NCI-H1436 treated with DMSO at 0.1 percent for 48 hours (cell line): Measurements from ENCODE around the gene KRT20.
"Not testable (repeated sequence)": the region's sequence is repeated elsewhere in the genome, so short reads cannot be mapped to it uniquely, and the experiment has no call there.

Experiments used
- DNase-seq: peaks from one replicate; lab custom pipeline; 2025; lab: John Stamatoyannopoulos, UW

KRT20 gene

DNA sequence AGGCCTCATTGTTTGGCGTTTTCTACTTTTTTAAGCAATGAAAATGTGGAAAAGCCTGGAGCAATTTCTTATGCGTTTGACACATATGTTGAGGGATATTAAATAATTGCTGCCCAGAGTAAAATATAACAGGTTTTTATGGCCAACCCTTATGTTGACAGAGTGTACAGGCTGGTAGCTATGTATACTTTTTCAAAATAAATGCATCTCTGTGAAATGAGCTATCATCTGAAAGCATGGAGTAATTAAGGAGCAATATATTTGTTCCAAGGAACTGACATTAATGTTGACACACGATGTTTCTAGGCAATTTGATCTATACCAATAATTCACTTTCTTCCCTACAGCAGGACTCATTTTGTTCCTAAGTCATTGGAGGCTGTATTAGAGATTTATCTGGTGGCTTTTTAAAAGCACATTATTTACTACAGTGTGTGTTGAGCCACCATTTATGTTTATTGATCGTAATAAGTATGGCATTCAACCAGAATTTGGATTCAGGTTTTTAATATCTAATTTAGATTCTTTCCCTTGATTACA lies 11.9 kb upstream of the KRT20 start:
- DNase-seq: no peak

DNA sequence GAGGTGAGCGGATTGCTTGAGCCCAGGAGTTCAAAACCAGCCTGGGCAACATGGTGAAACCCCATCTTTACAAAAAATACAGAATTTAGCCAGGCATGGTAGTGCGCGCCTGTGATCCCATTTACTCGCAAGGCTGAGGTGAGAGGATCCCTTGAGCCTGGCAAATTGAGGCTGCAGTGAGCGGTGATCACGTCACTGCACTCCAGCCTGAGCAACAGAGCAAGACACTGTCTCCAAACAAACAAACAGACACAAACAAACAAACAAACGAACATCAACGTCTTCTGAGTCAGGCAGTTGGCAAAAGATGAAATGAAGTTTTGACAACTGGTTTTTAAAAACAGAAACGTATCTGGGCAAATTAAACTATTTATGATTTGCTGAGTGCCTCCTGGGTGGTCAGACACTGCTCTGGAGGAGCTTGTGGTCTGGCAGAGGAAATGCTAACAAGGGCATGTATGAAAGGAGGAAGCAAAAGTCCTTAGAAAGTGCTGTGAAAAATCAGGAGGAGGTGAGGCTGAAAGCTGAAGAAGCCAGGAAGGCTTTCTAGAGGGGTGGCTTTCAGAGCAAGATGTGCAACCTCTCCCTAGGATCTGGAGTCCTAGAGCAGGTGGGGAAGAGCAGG lies 10.2 kb upstream of the KRT20 start:
- DNase-seq: no peak

DNA sequence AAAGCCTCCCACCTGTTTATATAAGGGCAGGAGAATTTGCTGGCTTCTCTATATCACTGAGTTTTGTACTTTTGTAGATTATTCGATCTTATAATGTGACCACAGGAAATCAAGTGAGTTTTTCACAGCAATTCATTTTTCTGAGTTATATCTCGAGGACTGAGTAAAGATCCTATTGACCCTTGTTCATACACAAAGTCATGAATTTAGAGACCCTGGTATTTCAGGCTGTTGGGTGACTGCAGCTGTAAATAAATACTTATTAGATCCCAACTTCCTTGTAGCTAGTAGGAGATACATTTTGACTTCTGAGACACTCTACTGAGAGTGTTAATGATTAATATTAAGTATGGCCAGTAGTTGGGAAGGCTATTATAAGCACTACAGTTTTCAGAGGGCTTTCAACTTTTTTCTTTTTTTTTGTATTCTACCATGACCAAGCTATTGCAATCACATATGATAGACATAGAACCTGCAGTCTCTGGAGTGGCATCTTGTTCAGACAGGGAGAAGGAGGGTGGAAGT lies 3.2 kb upstream of the KRT20 start:
- DNase-seq: no peak

DNA sequence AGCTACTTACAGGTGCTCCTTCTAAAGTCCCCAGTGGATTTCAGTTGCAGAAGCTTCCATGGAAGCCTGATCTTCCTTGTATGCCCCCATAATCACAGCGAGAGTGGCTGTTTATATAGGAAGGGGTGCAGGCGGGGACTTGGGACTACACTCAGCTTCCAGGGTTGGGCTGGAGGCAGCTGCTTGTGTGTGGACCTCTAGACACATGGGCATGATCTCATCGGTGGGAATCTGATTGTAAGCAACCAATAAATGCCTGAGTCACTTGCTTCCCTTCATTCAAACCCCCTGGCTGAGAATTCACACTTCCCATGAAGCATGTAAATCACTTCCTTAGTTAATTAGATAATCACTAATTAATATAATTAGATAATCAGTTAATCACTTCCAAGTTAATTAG lies 1.0 kb upstream of the KRT20 start:
- no peak for DNase-seq

DNA sequence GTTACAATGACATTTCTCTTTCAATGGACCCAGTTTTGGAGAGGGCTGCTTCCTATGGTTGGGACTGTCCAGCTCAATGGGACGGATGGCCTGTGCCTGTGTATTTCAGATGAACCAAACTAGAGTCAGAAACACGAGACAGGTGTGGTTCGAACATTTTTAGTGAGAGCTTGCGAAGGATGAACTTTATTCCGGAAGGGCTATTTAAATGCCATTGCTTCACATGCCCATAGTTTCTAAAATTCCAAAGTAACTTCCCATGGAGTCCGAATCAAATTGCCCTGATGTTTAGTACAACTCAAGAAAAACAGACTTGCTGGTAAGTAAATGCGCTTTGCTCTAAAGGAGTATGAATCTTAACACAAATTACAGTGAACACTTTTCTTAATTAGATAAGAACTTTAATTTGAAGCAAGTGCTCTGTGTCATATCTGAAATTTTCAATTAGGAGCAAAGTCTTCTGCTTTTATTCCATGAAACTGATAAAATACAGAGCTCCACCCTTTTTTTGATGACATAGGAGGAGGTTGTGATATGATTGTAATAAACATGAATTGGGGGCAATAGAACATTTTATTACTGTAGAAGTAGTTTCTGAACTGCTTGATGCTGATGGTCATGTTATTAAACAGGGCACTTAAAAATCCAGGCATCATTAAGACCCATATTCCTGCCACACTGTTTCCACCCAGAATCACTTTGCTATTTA lies 1.3 kb downstream of the KRT20 start:
- DNase-seq: no peak

DNA sequence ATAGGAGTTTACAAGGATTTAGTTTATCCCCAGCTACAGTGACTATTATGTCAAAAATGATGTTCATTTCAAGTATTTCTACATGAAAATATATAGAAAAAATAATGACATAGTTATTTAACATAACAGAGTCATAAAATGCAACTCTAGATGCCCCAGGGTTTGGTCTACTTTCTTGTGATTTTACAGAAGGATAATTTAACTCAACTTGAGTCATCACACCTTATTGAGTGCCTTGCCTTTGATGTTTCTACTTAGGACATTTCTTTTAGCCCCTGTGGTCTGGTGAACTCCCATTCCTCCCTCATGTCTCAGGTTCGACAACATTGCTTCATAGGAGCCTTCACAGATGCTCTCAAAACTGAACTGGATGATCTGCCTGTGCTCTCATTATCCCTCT lies 2.0 kb downstream of the KRT20 start:
- DNase-seq: no peak

DNA sequence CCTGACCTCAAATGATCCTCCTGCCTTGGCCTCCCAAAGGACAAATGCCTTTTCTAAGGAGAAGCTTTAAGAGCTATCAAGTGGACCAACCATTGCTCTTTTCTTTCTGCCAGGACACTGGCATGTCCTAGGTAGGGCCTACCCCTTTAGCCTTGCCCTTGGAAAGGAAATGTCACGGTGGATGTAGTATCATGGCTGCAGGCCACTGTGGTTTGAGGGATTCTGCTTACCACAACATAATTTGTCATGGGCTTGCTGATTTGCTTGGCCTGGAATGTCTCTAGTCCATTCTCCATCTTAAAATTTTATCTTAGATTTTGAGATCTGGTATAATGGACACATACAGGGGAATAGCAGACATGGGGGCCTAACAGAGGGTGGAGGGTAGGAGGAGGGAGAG lies 6.0 kb downstream of the KRT20 start:
- no peak for DNase-seq

DNA sequence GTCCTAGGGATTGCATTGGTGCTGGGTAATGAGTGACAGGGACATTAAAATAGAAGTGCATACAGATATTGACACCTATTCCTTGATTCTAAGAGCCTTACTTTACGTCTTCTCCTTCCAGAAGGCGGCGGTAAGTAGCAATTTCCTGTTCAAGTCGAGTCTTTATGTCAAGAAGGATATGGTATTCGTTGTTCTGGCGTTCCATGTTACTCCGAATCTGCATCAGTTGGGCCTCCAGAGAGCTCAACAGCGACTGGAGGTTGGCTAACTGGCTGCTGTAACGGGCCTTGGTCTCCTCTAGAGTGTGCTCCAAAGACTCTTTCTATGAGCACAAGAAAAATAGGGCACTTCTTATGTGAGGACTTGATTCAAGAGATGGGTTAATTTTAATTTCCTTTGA lies 7.0 kb downstream of the KRT20 start:
- no peak for DNase-seq

DNA sequence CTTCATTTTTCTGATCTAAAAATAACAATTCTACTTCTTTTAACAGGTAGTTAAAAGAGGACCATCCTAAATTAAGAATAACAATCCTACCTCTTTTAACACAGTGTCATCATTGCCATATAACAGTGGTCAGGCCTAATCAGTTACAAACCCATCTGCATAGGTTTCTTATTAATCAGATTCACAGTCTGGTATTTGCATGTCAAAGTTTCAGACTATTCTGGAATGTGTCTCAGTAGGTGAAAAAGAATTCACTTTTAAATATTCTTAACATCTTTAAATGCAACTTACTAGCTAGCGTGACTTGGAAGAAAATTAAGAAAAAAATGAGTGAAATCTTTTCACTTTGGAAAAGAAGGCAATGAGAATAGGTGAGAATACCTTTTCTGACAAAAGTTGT lies 11.2 kb downstream of the KRT20 start:
- DNase-seq: no peak

DNA sequence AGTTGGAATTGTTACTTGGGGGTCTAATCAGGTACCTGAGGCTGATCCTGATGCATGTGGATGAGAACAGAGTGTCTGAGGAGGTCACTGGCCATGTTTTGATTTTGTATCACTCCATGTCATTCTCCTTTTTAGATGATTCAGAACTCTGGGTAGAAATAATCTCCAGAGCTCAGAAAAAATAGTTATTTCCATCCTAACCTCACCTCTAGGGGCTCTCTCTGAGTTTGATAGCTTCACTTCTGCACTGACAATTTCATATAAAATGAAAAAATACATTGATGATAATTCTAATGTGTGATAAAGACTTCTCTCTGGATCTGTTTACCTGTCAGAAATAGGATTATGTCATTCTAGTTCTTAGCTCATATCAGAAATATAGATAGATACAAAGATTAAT lies 11.8 kb downstream of the KRT20 start:
- no peak for DNase-seq

DNA sequence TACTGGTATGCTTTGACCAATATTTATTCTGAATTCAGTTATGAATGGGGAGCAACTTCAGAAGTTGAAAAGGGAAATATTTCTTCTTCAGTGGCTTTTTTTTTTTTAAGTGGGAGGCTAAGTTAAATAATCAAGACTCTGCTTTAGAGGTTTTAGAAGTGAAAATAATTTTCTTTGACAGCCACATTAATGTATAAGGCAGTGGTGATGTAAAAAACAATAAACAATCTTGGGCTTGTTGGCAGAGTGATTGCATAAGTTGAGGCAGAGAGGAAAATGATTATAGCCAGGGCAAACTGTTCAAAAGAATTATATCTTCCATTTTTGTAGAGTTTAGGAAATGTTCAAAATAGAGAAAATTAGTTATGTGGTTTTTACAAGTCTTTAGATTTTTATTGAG lies 12.6 kb downstream of the KRT20 start:
- no peak for DNase-seq

DNA sequence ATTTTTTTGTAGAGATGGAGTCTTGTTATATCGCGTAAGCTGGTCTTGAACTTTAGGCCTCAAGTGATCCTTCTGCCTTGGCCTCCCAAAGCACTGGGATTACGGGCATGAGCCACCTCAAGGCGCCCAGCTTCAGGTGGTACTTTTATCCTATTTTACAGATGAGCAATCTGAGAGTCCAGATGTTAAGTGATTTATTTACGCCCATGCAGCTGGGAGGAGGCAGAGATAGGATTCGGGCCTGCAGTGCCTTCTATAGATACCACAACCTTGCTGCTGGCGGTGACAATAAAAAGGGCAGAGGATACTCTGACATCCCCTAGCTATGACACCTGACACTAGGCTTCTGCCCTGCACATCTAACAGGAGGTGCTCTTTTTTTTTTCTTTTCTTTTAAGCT lies 13.7 kb downstream of the KRT20 start:
- DNase-seq: no peak

DNA sequence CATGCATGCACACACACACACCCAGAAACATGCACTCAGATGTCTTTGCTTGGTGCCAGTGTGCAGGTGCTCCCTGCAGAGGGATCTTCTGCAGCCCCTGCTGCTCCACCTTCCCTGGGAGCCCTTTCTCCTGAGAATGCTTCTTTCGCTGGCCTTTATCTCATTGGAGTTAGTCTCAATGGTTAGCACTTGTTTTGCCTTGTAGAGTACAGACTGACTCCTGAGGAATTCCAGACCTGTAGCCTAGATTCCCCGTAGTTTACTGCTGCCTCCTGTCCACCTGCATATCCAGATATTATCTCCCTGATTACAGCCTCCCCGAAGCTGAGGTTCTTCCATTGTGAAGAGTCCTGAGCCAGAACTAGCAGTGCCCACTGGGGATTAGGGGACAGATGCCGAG lies 14.9 kb downstream of the KRT20 start:
- no peak for DNase-seq

DNA sequence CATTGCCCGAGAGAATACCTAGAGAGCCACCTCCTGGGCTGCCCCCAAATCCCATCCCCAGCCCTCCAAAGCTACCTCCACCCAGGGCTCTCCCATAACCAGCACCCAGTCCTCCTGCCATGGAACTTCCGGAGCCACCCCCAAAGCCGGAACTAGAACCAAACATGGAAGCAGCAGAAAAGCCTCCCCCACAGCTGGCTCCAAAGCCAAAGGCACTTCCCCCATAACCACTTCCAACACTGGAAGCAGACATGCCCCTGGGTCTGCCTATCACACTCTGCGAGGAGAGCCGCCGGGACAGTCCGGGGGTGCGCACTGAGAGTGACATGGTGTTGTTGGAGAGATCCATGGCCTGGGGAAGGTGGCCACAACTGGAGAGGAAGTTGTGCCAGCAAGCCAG lies 18.2 kb downstream of the KRT20 start, which contains the start of gene KRT12:
TSS of gene KRT12 (minus strand) at position 386 of the 400 bp plus-strand sequence. CDS start at position 349, 37 bp downstream.
- DNase-seq: no peak

DNA sequence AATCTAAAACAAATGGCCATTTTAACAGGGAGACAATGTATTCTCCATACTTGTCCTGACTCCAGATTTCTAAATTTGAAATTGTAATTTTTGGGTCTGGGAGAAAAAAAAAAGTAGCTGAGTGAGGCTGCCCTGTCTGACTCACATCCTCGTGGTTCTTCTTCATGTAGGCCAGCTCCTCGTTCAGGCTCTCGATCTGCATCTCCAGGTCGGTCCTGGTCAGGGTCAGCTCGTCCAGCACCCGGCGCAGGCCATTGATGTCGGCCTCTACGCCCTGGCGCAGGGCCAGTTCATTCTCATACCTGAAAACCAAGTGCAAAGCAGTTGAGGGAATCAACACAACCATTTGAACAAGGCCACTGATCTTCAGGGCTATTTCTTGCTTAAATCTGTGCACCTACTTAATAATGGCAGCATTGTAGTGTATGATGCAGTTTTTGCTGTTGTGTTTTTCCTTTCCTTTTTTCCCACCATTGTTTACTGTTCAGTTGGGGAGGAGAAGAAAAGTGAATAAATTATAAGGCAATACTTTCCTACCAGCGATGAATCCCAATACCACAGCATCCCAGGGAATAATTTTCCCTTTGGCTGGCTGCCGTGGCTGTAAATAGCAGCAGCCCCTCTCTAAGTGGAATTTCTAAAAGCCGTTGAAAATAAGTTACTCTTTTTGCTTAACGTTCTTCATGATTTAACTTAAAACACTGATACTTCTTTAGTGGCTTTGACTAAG lies 20.2 kb downstream of the KRT20 start:
- DNase-seq: no peak

DNA sequence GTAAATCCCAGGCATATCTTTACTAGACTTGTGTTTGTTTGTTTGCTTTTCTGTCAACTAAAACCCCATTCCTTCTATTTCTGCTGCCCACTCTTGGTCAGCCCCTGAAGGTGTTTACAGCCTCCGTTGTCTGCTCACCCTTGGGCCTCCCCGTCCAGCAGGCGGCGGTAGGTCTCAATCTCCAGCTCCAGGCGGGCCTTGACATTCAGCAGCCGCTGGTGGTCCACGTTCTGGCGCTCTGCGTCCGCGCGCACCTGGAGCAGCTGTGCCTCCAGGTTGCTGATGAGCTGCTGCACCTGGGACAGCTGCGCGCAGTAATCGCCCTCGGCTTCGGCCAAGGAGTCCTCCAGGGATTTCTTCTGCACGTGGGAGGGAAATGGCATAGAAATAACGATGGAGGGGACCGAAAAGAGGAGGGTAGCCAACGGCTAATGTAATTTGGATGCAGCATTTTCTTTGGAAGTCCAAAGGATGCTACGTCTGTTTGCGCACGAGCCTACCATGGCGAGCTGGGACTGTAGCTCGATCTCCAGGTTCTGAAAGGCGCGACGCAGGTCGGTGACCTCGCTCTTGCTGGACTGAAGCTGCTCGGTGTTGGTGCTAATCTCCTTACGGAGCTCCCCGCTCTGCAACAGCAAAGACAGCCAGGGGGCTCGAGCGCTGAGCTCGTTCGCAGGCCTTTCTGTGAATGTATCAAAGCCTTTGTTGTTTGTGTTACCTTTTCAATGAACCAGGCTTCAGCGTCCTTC lies 21.9 kb downstream of the KRT20 start:
- no peak for DNase-seq

DNA sequence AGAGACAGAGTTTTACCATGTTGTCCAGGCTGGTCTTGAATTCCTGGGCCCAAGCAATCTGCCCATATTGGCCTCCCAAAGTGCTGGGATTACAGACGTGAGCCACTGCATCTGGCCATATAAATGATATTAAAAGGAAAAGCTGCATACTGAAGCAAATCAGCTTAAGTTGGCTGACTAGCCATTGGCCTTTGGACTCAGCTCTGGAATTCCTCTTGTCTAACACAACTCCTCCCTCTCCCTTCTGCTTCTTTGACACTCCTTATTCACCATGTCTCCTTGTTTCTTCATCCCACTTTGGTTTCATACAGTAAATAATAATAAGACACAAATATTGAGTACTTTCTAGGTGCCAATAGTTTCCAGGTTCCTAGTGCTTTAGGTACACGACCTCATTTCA lies 25.5 kb downstream of the KRT20 start:
- DNase-seq: no peak

DNA sequence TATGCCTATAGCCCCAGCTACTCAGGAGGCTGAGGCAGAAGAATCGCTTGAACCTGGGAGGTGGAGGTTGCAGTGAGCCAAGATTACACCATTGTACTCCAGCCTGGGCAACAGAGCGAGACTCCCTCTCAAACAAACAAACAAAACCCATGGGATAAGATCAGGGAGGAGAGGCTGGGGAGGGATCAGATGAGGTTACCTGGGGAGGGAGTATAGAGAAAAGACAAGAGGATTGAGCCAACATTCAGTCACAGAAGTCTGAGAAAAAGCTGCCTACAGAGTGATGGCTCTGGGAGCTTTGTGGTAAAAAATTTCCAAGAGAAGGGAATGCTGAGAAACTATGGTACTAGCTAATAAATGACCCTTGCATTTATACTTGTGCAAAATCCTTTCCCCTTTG lies 26.4 kb downstream of the KRT20 start:
- not testable (repeated sequence) for DNase-seq

DNA sequence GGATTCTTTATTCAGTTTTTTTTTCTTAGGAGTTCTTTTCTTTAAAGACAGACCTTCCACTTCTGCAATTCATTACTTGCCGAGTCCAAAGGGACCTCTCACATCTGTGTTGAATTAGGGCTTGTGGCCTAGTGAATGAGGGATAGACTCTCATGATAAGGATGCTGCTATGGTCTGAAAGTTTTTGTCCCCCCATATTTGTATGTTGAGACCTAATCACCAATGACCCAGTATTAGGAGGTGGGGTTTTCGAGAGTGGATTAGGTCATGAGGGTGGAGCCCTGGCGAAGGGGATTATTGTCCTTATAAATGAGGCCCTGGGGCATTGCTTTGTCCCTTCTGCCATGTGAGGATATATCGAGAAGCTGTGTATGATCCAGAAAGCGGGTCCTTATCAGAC lies 27.5 kb downstream of the KRT20 start:
- no peak for DNase-seq

DNA sequence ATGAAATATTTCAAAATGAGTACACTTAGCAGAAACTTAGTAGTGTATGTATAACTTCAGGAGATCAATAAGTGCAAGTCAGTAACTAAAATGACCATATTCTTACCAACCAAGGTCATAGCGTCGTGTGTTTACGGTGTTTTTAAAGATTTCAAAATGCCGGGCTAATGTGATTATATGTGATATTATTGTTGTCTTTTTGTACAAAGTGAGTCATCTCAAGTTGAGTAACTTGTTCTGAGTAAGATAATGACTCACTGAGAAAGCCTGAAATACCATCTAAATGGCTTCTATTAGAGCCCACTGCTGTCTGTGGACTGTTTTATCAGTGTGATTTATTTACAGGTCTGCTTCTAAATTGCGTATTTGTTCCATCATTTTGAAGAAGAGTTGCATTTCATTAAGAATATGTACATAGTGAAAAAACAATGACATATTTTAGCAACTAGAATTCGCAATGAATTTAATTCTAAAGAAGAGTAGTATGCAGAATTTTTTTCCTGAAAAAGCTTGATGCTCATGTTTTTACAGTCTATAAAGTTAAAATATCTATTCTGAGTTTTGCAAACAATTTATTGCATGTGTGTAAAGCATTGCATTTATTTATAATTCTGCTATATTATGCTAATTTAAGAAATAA lies 30.7 kb downstream of the KRT20 start:
- DNase-seq: no peak

DNA sequence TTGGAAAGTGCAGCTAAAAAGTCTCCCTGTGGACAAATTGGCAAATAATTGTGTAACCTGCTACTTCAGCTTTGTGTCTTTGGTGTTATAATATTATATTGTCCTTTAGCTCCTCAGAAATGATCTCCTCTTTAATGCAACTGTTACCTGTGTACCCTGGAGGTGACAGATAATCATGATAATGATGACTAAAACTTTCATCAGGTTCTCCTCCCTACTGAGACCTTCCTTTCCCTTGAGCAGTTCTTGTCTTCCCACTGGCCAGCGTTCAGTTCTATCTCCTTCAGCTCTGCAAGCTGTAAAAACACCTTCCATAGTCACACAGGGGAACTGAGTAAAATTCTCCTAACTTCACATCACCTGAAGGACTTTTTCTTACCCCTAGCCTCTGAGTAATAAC lies 32.7 kb downstream of the KRT20 start:
- no peak for DNase-seq
